H1 (cell line): Measurements from ENCODE around the gene BRAT1. TPM values are rescaled to one million over a fixed set of nuclear protein-coding genes. Genes with fewer than 3 reads are reported as not detected.

Experiments used
- BCL11A ChIP-seq, 2 experiments: IDR thresholded peaks; one replicate each; pipeline ENCODE4 v1.6.1; 2011; ENCODE audit warnings: low read depth in 2 of 2, low read length in 2 of 2, mild to moderate bottlenecking in 2 of 2
- CEBPB ChIP-seq: IDR thresholded peaks from 2 replicates; pipeline ENCODE4 v1.6.1; 2012; ENCODE audit warnings: low read depth, low read length
- KDM5A ChIP-seq: fragments of 200-600 bp; IDR thresholded peaks from 2 replicates; pipeline ENCODE4 v1.7.1; 2012; ENCODE audit warnings: mild to moderate bottlenecking, low read length, inconsistent platforms, mixed read lengths
- polyA plus RNA-seq, 7 experiments: library from polyadenylated mRNA; depleted of rRNA in 3 of 7; stranded (reverse) in 5 of 7; unstranded in 2 of 7; fragments of >200 nt in 5 of 7; fragments of 200-250 nt in 2 of 7; gene quantifications; 1 replicate in 5 of 7; 2 replicates in 1 of 7; 4 replicates in 1 of 7; pipeline versions ENCODE4 v1.2.1 to v1.2.3, GENCODE V29; 2011 to 2013; ENCODE audit warnings: missing spikeins in 2 of 7, mixed read lengths in 2 of 7
- total RNA-seq: library from RNA; stranded (reverse); fragmentation: NEBNext Ultra II Directional; extraction: Animal tissue kit (Norgen Biotek cat#: 25700); gene quantifications from 2 replicates; pipeline ENCODE4 v1.2.1, GENCODE V29; 2021
- TF ChIP-seq, protein P1 (sequence below): fragments of 300-600 bp; sonication (generic); IDR thresholded peaks from 2 replicates; pipeline ENCODE4 v1.7.1; 2012; ENCODE audit warnings: low read length, moderate library complexity, mild to moderate bottlenecking, inconsistent platforms; ENCODE audit not compliant: insufficient replicate concordance
- TF ChIP-seq, protein P2 (sequence below): IDR thresholded peaks from 2 replicates; pipeline ENCODE4 v1.6.1; 2012; ENCODE audit warnings: inconsistent platforms

The BRAT1 gene
- total and polyA plus RNA-seq, 2 of the 8 experiments (the other 6 are each of a cell fraction or from before 2014, with no cell fraction given) = 36.8 to 42.3 TPM

DNA sequence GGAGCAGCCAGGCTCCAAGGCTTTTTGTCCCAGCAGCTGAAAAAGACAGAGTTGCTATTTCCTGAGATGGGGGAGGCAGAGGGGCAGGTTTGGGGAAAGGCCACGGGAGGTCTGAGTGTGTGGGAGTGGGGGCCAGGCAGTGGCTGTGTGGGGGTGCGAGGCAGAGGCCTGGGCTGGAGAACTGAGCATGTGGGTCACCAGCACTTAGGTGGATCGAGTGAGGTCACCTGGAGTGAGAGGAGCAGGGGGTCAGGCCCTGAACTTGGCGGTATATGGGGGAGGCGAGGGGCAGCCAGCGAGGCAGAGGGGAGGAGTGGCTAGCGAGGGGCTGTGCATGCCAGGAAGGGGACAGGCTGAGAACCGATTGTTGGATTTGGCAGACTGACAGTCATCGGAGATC is 31.8 kb upstream of the BRAT1 start (continued):
- TF ChIP-seq, protein P1, sequence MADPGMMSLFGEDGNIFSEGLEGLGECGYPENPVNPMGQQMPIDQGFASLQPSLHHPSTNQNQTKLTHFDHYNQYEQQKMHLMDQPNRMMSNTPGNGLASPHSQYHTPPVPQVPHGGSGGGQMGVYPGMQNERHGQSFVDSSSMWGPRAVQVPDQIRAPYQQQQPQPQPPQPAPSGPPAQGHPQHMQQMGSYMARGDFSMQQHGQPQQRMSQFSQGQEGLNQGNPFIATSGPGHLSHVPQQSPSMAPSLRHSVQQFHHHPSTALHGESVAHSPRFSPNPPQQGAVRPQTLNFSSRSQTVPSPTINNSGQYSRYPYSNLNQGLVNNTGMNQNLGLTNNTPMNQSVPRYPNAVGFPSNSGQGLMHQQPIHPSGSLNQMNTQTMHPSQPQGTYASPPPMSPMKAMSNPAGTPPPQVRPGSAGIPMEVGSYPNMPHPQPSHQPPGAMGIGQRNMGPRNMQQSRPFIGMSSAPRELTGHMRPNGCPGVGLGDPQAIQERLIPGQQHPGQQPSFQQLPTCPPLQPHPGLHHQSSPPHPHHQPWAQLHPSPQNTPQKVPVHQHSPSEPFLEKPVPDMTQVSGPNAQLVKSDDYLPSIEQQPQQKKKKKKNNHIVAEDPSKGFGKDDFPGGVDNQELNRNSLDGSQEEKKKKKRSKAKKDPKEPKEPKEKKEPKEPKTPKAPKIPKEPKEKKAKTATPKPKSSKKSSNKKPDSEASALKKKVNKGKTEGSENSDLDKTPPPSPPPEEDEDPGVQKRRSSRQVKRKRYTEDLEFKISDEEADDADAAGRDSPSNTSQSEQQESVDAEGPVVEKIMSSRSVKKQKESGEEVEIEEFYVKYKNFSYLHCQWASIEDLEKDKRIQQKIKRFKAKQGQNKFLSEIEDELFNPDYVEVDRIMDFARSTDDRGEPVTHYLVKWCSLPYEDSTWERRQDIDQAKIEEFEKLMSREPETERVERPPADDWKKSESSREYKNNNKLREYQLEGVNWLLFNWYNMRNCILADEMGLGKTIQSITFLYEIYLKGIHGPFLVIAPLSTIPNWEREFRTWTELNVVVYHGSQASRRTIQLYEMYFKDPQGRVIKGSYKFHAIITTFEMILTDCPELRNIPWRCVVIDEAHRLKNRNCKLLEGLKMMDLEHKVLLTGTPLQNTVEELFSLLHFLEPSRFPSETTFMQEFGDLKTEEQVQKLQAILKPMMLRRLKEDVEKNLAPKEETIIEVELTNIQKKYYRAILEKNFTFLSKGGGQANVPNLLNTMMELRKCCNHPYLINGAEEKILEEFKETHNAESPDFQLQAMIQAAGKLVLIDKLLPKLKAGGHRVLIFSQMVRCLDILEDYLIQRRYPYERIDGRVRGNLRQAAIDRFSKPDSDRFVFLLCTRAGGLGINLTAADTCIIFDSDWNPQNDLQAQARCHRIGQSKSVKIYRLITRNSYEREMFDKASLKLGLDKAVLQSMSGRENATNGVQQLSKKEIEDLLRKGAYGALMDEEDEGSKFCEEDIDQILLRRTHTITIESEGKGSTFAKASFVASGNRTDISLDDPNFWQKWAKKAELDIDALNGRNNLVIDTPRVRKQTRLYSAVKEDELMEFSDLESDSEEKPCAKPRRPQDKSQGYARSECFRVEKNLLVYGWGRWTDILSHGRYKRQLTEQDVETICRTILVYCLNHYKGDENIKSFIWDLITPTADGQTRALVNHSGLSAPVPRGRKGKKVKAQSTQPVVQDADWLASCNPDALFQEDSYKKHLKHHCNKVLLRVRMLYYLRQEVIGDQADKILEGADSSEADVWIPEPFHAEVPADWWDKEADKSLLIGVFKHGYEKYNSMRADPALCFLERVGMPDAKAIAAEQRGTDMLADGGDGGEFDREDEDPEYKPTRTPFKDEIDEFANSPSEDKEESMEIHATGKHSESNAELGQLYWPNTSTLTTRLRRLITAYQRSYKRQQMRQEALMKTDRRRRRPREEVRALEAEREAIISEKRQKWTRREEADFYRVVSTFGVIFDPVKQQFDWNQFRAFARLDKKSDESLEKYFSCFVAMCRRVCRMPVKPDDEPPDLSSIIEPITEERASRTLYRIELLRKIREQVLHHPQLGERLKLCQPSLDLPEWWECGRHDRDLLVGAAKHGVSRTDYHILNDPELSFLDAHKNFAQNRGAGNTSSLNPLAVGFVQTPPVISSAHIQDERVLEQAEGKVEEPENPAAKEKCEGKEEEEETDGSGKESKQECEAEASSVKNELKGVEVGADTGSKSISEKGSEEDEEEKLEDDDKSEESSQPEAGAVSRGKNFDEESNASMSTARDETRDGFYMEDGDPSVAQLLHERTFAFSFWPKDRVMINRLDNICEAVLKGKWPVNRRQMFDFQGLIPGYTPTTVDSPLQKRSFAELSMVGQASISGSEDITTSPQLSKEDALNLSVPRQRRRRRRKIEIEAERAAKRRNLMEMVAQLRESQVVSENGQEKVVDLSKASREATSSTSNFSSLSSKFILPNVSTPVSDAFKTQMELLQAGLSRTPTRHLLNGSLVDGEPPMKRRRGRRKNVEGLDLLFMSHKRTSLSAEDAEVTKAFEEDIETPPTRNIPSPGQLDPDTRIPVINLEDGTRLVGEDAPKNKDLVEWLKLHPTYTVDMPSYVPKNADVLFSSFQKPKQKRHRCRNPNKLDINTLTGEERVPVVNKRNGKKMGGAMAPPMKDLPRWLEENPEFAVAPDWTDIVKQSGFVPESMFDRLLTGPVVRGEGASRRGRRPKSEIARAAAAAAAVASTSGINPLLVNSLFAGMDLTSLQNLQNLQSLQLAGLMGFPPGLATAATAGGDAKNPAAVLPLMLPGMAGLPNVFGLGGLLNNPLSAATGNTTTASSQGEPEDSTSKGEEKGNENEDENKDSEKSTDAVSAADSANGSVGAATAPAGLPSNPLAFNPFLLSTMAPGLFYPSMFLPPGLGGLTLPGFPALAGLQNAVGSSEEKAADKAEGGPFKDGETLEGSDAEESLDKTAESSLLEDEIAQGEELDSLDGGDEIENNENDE = no peak
- no peak for TF ChIP-seq BCL11A (IDR thresholded peaks at IDR 0.05; ENCODE audit: low read depth in 2 of 2, low read length in 2 of 2)
- TF ChIP-seq, protein P2, sequence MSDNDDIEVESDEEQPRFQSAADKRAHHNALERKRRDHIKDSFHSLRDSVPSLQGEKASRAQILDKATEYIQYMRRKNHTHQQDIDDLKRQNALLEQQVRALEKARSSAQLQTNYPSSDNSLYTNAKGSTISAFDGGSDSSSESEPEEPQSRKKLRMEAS = no peak
- no peak for TF ChIP-seq CEBPB
- no peak for TF ChIP-seq KDM5A
